OCI-LY1 (cell line): ENCODE results near the gene C3.
"Not testable (repeated sequence)": the region's sequence is repeated elsewhere in the genome, so short reads cannot be mapped to it uniquely, and the experiment has no call there.

ENCODE experiments used
- H2AFZ ChIP-seq: fragments of 200-600 bp; sonication (generic), shearing (Covaris generic); 2 replicates; pipeline ENCODE4 v1.6.0; 2014; ENCODE audit warnings: antibody characterized with exemption, mild to moderate bottlenecking, low read length
- H3F3A ChIP-seq: fragments of 200-600 bp; sonication (generic), shearing (Covaris generic); 2 replicates; pipeline ENCODE4 v1.6.0; 2014; ENCODE audit warnings: mild to moderate bottlenecking, antibody characterized with exemption, low read length, moderate library complexity; ENCODE audit not compliant: insufficient read depth
- H3K27ac ChIP-seq: fragments of 200-600 bp; sonication (generic); 2 replicates; pipeline ENCODE4 v1.5.1; 2014; ENCODE audit warnings: low read length, mixed run types, mild to moderate bottlenecking, low read depth; ENCODE audit not compliant: poor library complexity, severe bottlenecking
- H3K27me3 ChIP-seq: fragments of 200-600 bp; sonication (generic); 2 replicates; pipeline ENCODE4 v1.6.0; 2014; ENCODE audit warnings: antibody characterized with exemption, mild to moderate bottlenecking, low read length, moderate library complexity; ENCODE audit not compliant: insufficient read depth
- H3K36me3 ChIP-seq: fragments of 200-600 bp; sonication (generic); 2 replicates; pipeline ENCODE4 v1.6.1; 2014; ENCODE audit warnings: mild to moderate bottlenecking, antibody characterized with exemption, low read length, moderate library complexity, mixed read lengths; ENCODE audit not compliant: insufficient read depth
- H3K4me1 ChIP-seq: fragments of 200-600 bp; sonication (generic); 2 replicates; pipeline ENCODE4 v1.5.1; 2014; ENCODE audit warnings: mild to moderate bottlenecking, low read length, moderate library complexity; ENCODE audit not compliant: insufficient read depth, severe bottlenecking
- H3K4me2 ChIP-seq: fragments of 200-600 bp; sonication (generic), shearing (Covaris generic); 2 replicates; pipeline ENCODE4 v1.6.1; 2014; ENCODE audit warnings: low read length
- H3K4me3 ChIP-seq: fragments of 200-600 bp; sonication (generic); 2 replicates; pipeline ENCODE4 v1.5.1; 2014; ENCODE audit warnings: low read length, low read depth, mild to moderate bottlenecking, mixed read lengths; ENCODE audit not compliant: poor library complexity, severe bottlenecking
- H3K79me2 ChIP-seq: fragments of 200-600 bp; shearing (Covaris generic); 2 replicates; pipeline ENCODE4 v1.6.1; 2016; ENCODE audit warnings: mixed run types, low read length, mixed read lengths; ENCODE audit not compliant: insufficient read depth
- H3K9ac ChIP-seq: fragments of 200-600 bp; sonication (generic), shearing (Covaris generic); 2 replicates; pipeline ENCODE4 v1.6.1; 2014; ENCODE audit warnings: mild to moderate bottlenecking, low read length, mixed read lengths
- H3K9me2 ChIP-seq: fragments of 200-600 bp; sonication (generic), shearing (Covaris generic); 2 replicates; pipeline ENCODE4 v1.6.1; 2014; ENCODE audit warnings: low read depth, mild to moderate bottlenecking, low read length, mixed read lengths
- H3K9me3 ChIP-seq: fragments of 200-600 bp; shearing (Covaris generic); 2 replicates; pipeline ENCODE4 v1.6.1; 2014; ENCODE audit warnings: low read length, mixed read lengths
- H4K20me1 ChIP-seq: fragments of 200-600 bp; sonication (generic), shearing (Covaris generic); 2 replicates; pipeline ENCODE4 v1.6.0; 2016; ENCODE audit warnings: mild to moderate bottlenecking, low read length; ENCODE audit not compliant: insufficient read depth
- EZH2 ChIP-seq: fragments of 200-600 bp; sonication (generic), shearing (Covaris generic); IDR thresholded peaks from 2 replicates; pipeline ENCODE4 v1.8.0; 2017; ENCODE audit warnings: borderline replicate concordance, mixed run types, mild to moderate bottlenecking, antibody characterized with exemption, low read length, moderate library complexity, mixed read lengths
- TF ChIP-seq, protein P1 (sequence below): fragments of 200-600 bp; sonication (generic), shearing (Covaris generic); IDR thresholded peaks from 2 replicates; pipeline ENCODE4 v1.5.1; 2017; ENCODE audit warnings: mild to moderate bottlenecking, antibody characterized with exemption, low read length, moderate library complexity, mixed read lengths

The C3 gene

DNA sequence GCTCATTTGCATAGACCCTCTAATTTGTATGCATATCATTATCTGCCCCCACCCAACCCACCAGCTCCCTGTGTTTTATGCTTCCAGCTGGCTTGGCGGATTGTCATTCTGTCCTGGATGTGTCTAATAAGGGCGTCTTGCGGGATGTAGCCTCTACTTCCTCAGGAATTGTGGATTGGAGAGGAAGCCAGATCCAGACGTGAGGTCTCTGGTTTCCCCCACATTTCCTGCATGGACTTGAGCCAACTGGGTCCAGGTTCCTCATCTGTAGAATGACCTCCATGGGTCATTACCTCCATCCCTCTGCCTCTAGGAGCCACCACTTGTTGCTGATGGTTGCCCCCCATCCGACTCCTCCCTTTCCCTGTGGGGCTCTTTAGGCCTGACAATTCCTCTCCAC is 57.7 kb downstream of the C3 start:
- Histone ChIP-seq H3K79me2 (no peaks in the 10 kb centered on the region), H3K4me1 (no peaks in the 10 kb centered on the region), H3K9me2 (no peaks in the 10 kb centered on the region), H3K4me2 (no peak overlapping the region), H3K27ac (no peak overlapping the region), H2AFZ (no peak overlapping the region), H3F3A (no peaks in the 10 kb centered on the region), H4K20me1 (no peaks in the 10 kb centered on the region), H3K36me3 (no peaks in the 10 kb centered on the region), H3K27me3 (peaks cover 8% of the 10 kb centered on the region; the same call in 1 of the 2 replicates), H3K9ac (no peak overlapping the region), H3K4me3 (no peak overlapping the region), H3K9me3 (no peaks in the 10 kb centered on the region)
- TF ChIP-seq EZH2 = no peak
- TF ChIP-seq, protein P1, sequence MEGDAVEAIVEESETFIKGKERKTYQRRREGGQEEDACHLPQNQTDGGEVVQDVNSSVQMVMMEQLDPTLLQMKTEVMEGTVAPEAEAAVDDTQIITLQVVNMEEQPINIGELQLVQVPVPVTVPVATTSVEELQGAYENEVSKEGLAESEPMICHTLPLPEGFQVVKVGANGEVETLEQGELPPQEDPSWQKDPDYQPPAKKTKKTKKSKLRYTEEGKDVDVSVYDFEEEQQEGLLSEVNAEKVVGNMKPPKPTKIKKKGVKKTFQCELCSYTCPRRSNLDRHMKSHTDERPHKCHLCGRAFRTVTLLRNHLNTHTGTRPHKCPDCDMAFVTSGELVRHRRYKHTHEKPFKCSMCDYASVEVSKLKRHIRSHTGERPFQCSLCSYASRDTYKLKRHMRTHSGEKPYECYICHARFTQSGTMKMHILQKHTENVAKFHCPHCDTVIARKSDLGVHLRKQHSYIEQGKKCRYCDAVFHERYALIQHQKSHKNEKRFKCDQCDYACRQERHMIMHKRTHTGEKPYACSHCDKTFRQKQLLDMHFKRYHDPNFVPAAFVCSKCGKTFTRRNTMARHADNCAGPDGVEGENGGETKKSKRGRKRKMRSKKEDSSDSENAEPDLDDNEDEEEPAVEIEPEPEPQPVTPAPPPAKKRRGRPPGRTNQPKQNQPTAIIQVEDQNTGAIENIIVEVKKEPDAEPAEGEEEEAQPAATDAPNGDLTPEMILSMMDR = no peak

GRCh38 chr19:6661509-6662244 is 58.8 kb downstream of the C3 start:
- not testable (repeated sequence) for H3K4me2 ChIP-seq, H3K9ac ChIP-seq, H3K4me3 ChIP-seq, H3F3A ChIP-seq, H3K4me1 ChIP-seq, H4K20me1 ChIP-seq, H2AFZ ChIP-seq, H3K27ac ChIP-seq, H3K9me2 ChIP-seq, H3K27me3 ChIP-seq, H3K36me3 ChIP-seq, H3K79me2 ChIP-seq, H3K9me3 ChIP-seq

GRCh38 chr19:6660930-6661329 is 59.5 kb downstream of the C3 start:
- Histone ChIP-seq H3K9ac (no peak overlapping the region), H3K4me1 (no peaks in the 10 kb centered on the region), H3K27ac (no peak overlapping the region), H3K9me3 (no peaks in the 10 kb centered on the region), H3K4me2 (no peak overlapping the region), H3K4me3 (no peak overlapping the region), H3K36me3 (no peaks in the 10 kb centered on the region), H3K79me2 (no peaks in the 10 kb centered on the region), H3K9me2 (no peaks in the 10 kb centered on the region), H2AFZ (no peak overlapping the region), H3K27me3 (peaks cover 8% of the 10 kb centered on the region; the same call in 1 of the 2 replicates), H4K20me1 (no peaks in the 10 kb centered on the region), H3F3A (no peaks in the 10 kb centered on the region)
- TF ChIP-seq, protein P1 = no peak
- no peak for TF ChIP-seq EZH2

GRCh38 chr19:6656390-6656789 is 64.1 kb downstream of the C3 start:
- H3K4me1 ChIP-seq, H3K27ac ChIP-seq, H3K36me3 ChIP-seq, H2AFZ ChIP-seq, H3K4me2 ChIP-seq, H3F3A ChIP-seq, H3K4me3 ChIP-seq, H4K20me1 ChIP-seq, H3K9me3 ChIP-seq, H3K79me2 ChIP-seq, H3K27me3 ChIP-seq, H3K9ac ChIP-seq, H3K9me2 ChIP-seq: not testable (repeated sequence)
